RWPE2 (cell line): ENCODE results near the gene GRIK2.

Source experiments
- ATAC-seq: fragments of 200-7000 bp; cut with Tn5 transposase; 3 replicates; pipeline ENCODE4 v1.9.1; 2021; ENCODE audit warnings: low read depth
- DNase-seq: peaks from one replicate; pipeline ENCODE4 v3.0.0-alpha.2; 2020; ENCODE audit warnings: low spot score
- H3K27ac ChIP-seq: fragments of 450-650 bp; 2 replicates; pipeline ENCODE4 v1.5.1; 2017; ENCODE audit warnings: mild to moderate bottlenecking; ENCODE audit not compliant: poor library complexity, severe bottlenecking
- H3K27me3 ChIP-seq: fragments of 250-450 bp; sonication (Bioruptor Pico); 2 replicates; pipeline ENCODE4 v1.5.1; 2021; ENCODE audit warnings: mild to moderate bottlenecking, moderate library complexity; ENCODE audit not compliant: insufficient read depth, poor library complexity, severe bottlenecking
- H3K36me3 ChIP-seq: fragments of 250-450 bp; sonication (Bioruptor Pico); 2 replicates; pipeline ENCODE4 v1.5.1; 2020; ENCODE audit warnings: low read depth, mild to moderate bottlenecking, moderate library complexity
- H3K4me1 ChIP-seq: fragments of 250-450 bp; sonication (Bioruptor Pico); 2 replicates; pipeline ENCODE4 v1.5.1; 2021; ENCODE audit warnings: mild to moderate bottlenecking, moderate library complexity; ENCODE audit not compliant: insufficient read depth, poor library complexity, severe bottlenecking
- H3K4me3 ChIP-seq: fragments of 250-450 bp; sonication (Bioruptor Pico); 2 replicates; pipeline ENCODE4 v1.5.1; 2021; ENCODE audit warnings: mild to moderate bottlenecking, moderate library complexity; ENCODE audit not compliant: severe bottlenecking
- H3K9me3 ChIP-seq: fragments of 250-450 bp; sonication (Bioruptor Pico); 2 replicates; pipeline ENCODE4 v1.5.1; 2021; ENCODE audit warnings: mild to moderate bottlenecking, moderate library complexity; ENCODE audit not compliant: severe bottlenecking
- TF ChIP-seq, protein P1 (sequence below): fragments of 450-650 bp; IDR thresholded peaks from one replicate; pipeline ENCODE4 v1.5.1; 2017; ENCODE audit warnings: mild to moderate bottlenecking, moderate library complexity; ENCODE audit not compliant: poor library complexity, severe bottlenecking

GRIK2 gene

DNA sequence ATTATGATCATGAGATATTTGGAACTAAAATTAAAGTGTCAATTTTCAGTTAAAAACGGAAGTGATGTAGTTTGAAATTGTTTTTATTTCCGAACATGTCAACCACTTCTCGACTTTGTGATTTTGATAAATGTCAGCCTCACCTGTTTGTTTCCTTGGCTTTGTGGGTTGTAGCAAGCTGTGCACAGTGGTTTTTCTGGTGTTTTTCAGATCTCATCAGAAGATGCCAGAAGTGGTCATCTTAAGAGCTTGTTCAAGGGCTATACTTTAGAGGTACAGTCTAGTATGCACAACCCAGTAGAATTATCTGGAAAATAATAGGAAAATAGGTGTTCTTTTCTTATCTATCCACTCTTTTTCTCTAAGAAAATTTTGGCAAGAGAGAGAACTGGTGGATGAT is 134.0 kb downstream of the GRIK2 start:
- TF ChIP-seq, protein P1, sequence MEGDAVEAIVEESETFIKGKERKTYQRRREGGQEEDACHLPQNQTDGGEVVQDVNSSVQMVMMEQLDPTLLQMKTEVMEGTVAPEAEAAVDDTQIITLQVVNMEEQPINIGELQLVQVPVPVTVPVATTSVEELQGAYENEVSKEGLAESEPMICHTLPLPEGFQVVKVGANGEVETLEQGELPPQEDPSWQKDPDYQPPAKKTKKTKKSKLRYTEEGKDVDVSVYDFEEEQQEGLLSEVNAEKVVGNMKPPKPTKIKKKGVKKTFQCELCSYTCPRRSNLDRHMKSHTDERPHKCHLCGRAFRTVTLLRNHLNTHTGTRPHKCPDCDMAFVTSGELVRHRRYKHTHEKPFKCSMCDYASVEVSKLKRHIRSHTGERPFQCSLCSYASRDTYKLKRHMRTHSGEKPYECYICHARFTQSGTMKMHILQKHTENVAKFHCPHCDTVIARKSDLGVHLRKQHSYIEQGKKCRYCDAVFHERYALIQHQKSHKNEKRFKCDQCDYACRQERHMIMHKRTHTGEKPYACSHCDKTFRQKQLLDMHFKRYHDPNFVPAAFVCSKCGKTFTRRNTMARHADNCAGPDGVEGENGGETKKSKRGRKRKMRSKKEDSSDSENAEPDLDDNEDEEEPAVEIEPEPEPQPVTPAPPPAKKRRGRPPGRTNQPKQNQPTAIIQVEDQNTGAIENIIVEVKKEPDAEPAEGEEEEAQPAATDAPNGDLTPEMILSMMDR, result no peak
- ATAC-seq (no peak), DNase-seq (no peak)

DNA sequence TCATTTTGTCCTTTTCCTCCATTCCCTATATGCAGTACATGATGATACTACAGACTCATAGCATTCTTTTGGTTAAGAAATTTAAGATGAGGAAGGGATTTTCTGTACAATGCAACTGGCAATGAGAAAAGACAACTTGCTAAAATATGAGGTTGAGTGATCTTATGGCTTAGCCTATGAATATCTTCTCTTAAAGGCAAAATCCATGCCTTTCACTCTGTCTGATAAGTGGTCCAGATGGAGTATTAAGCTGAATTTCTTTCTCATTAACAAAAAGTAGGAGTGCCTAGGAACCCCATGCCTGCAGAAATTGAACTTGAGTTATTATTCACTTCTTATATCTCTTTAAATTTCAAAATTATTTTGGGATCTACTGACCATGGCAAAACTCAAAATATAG is 135.3 kb downstream of the GRIK2 start:
- Histone ChIP-seq H3K4me3 (no peak overlapping the region), H3K9me3 (no peaks in the 10 kb centered on the region), H3K27ac (no peak overlapping the region), H3K27me3 (no peaks in the 10 kb centered on the region), H3K36me3 (no peaks in the 10 kb centered on the region), H3K4me1 (no peaks in the 10 kb centered on the region)
- ATAC-seq (no peak), DNase-seq (no peak)
- TF ChIP-seq, protein P1, result no peak

More for the DNA sequence above, 134.0 kb downstream of the GRIK2 start:
- Histone ChIP-seq H3K4me1 (no peaks in the 10 kb centered on the region), H3K36me3 (no peaks in the 10 kb centered on the region), H3K27ac (no peak overlapping the region), H3K27me3 (no peaks in the 10 kb centered on the region), H3K9me3 (no peaks in the 10 kb centered on the region), H3K4me3 (no peak overlapping the region)

DNA sequence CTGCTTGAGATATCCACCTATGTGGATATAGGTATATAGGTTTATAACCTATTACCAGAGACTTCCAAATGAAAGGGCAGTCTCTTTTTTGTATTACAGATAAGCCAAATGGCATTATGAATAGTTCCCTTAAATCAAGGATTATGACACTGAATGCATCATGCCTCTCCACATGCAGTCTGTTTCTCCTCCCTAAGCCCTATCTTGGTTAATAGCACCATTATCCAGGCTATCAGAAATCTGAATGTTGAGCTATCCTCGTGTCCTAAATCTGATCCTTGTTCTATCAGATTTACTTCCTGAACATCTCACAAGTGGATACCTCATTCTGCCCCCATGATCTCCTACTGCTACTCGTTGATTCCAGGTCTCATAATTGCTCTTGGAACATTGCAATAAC is 138.0 kb downstream of the GRIK2 start:
- DNase-seq (no peak), ATAC-seq (no peak)
- no peaks in the 10 kb centered on the region for H3K36me3 ChIP-seq
- no peaks in the 10 kb centered on the region for H3K4me1 ChIP-seq
- no peak overlapping the region for H3K4me3 ChIP-seq
- no peaks in the 10 kb centered on the region for H3K9me3 ChIP-seq
- no peaks in the 10 kb centered on the region for H3K27me3 ChIP-seq
- TF ChIP-seq, protein P1, result no peak
- no peak overlapping the region for H3K27ac ChIP-seq

DNA sequence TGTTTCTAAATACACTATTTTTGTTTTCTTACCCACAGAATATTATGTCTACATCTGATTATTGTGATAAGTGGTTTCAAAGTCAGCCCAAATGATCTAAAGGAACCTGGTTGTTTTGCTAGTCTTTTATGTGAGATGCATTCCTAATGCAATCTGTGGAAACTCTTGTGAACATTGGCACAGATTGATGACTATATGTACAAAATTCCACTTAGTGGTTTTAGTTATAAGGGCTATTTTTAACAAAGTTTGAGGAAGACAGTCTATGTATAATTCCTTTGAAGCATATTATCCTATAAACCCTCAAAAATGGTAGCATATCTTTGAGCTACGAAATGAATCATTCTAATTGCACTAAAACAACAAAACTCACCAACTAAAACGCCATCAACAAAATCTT is 140.9 kb downstream of the GRIK2 start:
- Histone ChIP-seq H3K9me3 (no peaks in the 10 kb centered on the region), H3K27ac (no peak overlapping the region), H3K27me3 (no peaks in the 10 kb centered on the region), H3K4me3 (no peak overlapping the region), H3K36me3 (no peaks in the 10 kb centered on the region), H3K4me1 (peaks cover 5% of the 10 kb centered on the region)
- TF ChIP-seq, protein P1, result no peak
- ATAC-seq (no peak), DNase-seq (no peak)

DNA sequence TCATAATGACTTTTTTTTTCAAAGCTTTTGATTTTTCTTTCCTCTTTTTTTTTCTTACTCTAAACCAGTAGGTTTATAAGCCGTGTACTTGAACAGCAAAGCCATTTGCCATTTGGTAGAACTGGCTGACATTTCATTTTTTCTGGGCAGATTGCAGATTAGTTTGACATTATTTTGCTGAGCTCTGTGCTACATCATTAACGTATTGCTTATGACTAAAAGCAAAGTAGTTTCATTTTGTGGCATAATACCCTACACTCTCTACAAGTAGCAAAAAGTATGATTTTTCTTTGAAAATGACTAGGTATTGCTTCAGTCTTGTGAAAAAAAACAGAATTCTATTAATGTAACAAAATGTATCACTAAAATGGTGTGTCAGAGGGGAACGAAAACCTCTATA is 141.3 kb downstream of the GRIK2 start:
- no peak overlapping the region for H3K27ac ChIP-seq
- no peak for ATAC-seq
- H3K4me3 ChIP-seq, result no peak overlapping the region
- no peak for DNase-seq
- peaks cover 10% of the 10 kb centered on the region for H3K4me1 ChIP-seq
- H3K36me3 ChIP-seq, result no peaks in the 10 kb centered on the region
- no peaks in the 10 kb centered on the region for H3K27me3 ChIP-seq
- H3K9me3 ChIP-seq, result no peaks in the 10 kb centered on the region
- TF ChIP-seq, protein P1, result no peak
